Muscle layer of colon (tissue), 2 donors: ENCODE results near the gene DLG5.
"Not testable (repeated sequence)": the region's sequence is repeated elsewhere in the genome, so short reads cannot be mapped to it uniquely, and the experiment has no call there.

Source experiments
- H3K27ac ChIP-seq: one replicate; pipeline ENCODE4 v1.7.0; 2013; ENCODE audit warnings: low read depth, mild to moderate bottlenecking, low read length, moderate library complexity
- H3K27me3 ChIP-seq, 2 donors: one replicate each; pipeline ENCODE4 v1.7.0; 2013; ENCODE audit warnings: low read length in 2 of 2, mild to moderate bottlenecking in 2 of 2; ENCODE audit not compliant: insufficient read depth in 2 of 2, control insufficient read depth in 1 of 2
- H3K36me3 ChIP-seq: one replicate; pipeline ENCODE4 v1.7.0; 2013; ENCODE audit warnings: mild to moderate bottlenecking, low read length; ENCODE audit not compliant: insufficient read depth
- H3K4me1 ChIP-seq: one replicate; pipeline ENCODE4 v1.7.0; 2013; ENCODE audit warnings: mild to moderate bottlenecking, low read length; ENCODE audit not compliant: insufficient read depth
- H3K4me3 ChIP-seq, 2 donors: one replicate each; pipeline ENCODE4 v1.7.0; 2013; ENCODE audit warnings: low read length in 2 of 2, low read depth in 1 of 2, mild to moderate bottlenecking in 1 of 2, moderate library complexity in 1 of 2
- H3K9ac ChIP-seq: one replicate; pipeline ENCODE4 v1.7.0; 2013; ENCODE audit warnings: low read length
- H3K9me3 ChIP-seq: one replicate; pipeline ENCODE4 v1.7.0; 2013; ENCODE audit warnings: mild to moderate bottlenecking, low read length
- donor health status: abdominal sarcoma.
- donor health status: Adenocarcinoma of cecum.

Gene DLG5

GRCh38 chr10:77780180-77780579 lies 146.4 kb downstream of the DLG5 start:
- H3K9ac ChIP-seq = no peak overlapping the region
- no peaks in the 10 kb centered on the region for H3K4me1 ChIP-seq
- H3K27me3 ChIP-seq = no peaks in the 10 kb centered on the region
- no peak overlapping the region for H3K27ac ChIP-seq
- peaks cover 10% of the 10 kb centered on the region for H3K36me3 ChIP-seq
- no peak overlapping the region for H3K4me3 ChIP-seq
- no peaks in the 10 kb centered on the region for H3K9me3 ChIP-seq

GRCh38 chr10:77776487-77776886 lies 150.1 kb downstream of the DLG5 start:
- H3K4me3 ChIP-seq = no peak overlapping the region

GRCh38 chr10:77774940-77775391 lies 151.6 kb downstream of the DLG5 start:
- Histone ChIP-seq H3K9me3 (no peaks in the 10 kb centered on the region), H3K27me3 (no peaks in the 10 kb centered on the region), H3K36me3 (no peaks in the 10 kb centered on the region), H3K4me3 (no peak overlapping the region), H3K9ac (no peak overlapping the region), H3K27ac (no peak overlapping the region), H3K4me1 (no peaks in the 10 kb centered on the region)

More at GRCh38 chr10:77776487-77776886, 150.1 kb downstream of the DLG5 start:
- H3K9me3 ChIP-seq = no peaks in the 10 kb centered on the region
- no peak overlapping the region for H3K9ac ChIP-seq
- H3K27ac ChIP-seq = no peak overlapping the region
- no peaks in the 10 kb centered on the region for H3K27me3 ChIP-seq
- H3K4me1 ChIP-seq = no peaks in the 10 kb centered on the region
- no peaks in the 10 kb centered on the region for H3K36me3 ChIP-seq

- Histone ChIP-seq H3K9ac (no peak overlapping the region), H3K36me3 (no peaks in the 10 kb centered on the region), H3K4me3 (no peak overlapping the region), H3K27ac (no peak overlapping the region), H3K27me3 (no peaks in the 10 kb centered on the region), H3K4me1 (no peaks in the 10 kb centered on the region), H3K9me3 (no peaks in the 10 kb centered on the region)
Measured at GRCh38 chr10:77773631-77774426, 152.7 kb downstream of the DLG5 start.

GRCh38 chr10:77772852-77773600 lies 153.5 kb downstream of the DLG5 start:
- not testable (repeated sequence) for H3K4me1 ChIP-seq, H3K9ac ChIP-seq, H3K4me3 ChIP-seq, H3K27me3 ChIP-seq, H3K36me3 ChIP-seq, H3K9me3 ChIP-seq, H3K27ac ChIP-seq

GRCh38 chr10:77771851-77772250 lies 154.7 kb downstream of the DLG5 start:
- H3K27ac ChIP-seq = no peak overlapping the region
- H3K4me1 ChIP-seq = no peaks in the 10 kb centered on the region
- H3K36me3 ChIP-seq = no peaks in the 10 kb centered on the region
- no peak overlapping the region for H3K9ac ChIP-seq
- no peak overlapping the region for H3K4me3 ChIP-seq
- H3K27me3 ChIP-seq = no peaks in the 10 kb centered on the region
- H3K9me3 ChIP-seq = no peaks in the 10 kb centered on the region

- no peak overlapping the region for H3K27ac ChIP-seq
- no peak overlapping the region for H3K4me3 ChIP-seq
- H3K36me3 ChIP-seq = no peaks in the 10 kb centered on the region
- no peaks in the 10 kb centered on the region for H3K9me3 ChIP-seq
- no peaks in the 10 kb centered on the region for H3K27me3 ChIP-seq
- H3K4me1 ChIP-seq = no peaks in the 10 kb centered on the region
- no peak overlapping the region for H3K9ac ChIP-seq
Measured at GRCh38 chr10:77771450-77771849, 155.1 kb downstream of the DLG5 start.

GRCh38 chr10:77770868-77771175 lies 155.7 kb downstream of the DLG5 start:
- Histone ChIP-seq H3K36me3 (no peaks in the 10 kb centered on the region), H3K27me3 (no peaks in the 10 kb centered on the region), H3K27ac (no peak overlapping the region), H3K4me1 (no peaks in the 10 kb centered on the region), H3K4me3 (no peak overlapping the region), H3K9me3 (no peaks in the 10 kb centered on the region), H3K9ac (no peak overlapping the region)

- Histone ChIP-seq H3K9ac (no peak overlapping the region), H3K27ac (no peak overlapping the region), H3K36me3 (no peaks in the 10 kb centered on the region), H3K4me1 (no peaks in the 10 kb centered on the region), H3K27me3 (no peaks in the 10 kb centered on the region), H3K9me3 (no peaks in the 10 kb centered on the region), H3K4me3 (no peak overlapping the region)
Measured at GRCh38 chr10:77770081-77770867, 156.3 kb downstream of the DLG5 start.

- Histone ChIP-seq H3K9me3 (no peaks in the 10 kb centered on the region), H3K9ac (no peak overlapping the region), H3K27me3 (no peaks in the 10 kb centered on the region), H3K4me3 (no peak overlapping the region), H3K4me1 (no peaks in the 10 kb centered on the region), H3K27ac (no peak overlapping the region), H3K36me3 (no peaks in the 10 kb centered on the region)
Measured at GRCh38 chr10:77768039-77768438, 158.5 kb downstream of the DLG5 start.
